B cell (primary cell): ENCODE measurements around the gene KCNN1.

Experiments
- EZH2 ChIP-seq: IDR thresholded peaks from 2 replicates; pipeline ENCODE4 v1.6.1; 2012; ENCODE audit warnings: borderline replicate concordance, low read depth, mild to moderate bottlenecking, moderate library complexity, low read length; ENCODE audit not compliant: insufficient read depth, poor library complexity, severe bottlenecking
- TF ChIP-seq, protein P1 (sequence below): fragments of 200-600 bp; IDR thresholded peaks from one replicate; pipeline ENCODE4 v1.8.0; 2022; ENCODE audit warnings: antibody characterized with exemption, mild to moderate bottlenecking

DNA sequence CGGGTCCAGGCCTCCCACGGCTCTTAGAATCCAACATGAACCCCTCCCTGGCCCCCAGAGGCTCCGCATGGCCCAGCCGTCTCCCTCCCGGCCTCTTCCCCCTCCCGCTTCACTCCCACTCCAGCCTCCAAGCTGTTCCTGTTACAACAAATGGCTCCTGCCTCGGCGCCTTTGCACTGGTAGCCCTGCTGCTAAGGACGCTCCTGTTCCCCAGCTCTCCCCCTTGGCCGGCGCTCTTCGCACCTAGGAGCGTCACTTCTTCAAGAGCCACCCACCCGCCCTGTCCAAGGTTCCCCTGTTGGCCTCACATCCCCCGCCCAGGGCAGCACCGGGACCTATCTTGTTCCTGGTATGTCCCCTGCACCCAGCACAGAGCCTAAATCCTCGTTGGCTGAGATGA is 24.7 kb upstream of the KCNN1 start:
- TF ChIP-seq, protein P1, sequence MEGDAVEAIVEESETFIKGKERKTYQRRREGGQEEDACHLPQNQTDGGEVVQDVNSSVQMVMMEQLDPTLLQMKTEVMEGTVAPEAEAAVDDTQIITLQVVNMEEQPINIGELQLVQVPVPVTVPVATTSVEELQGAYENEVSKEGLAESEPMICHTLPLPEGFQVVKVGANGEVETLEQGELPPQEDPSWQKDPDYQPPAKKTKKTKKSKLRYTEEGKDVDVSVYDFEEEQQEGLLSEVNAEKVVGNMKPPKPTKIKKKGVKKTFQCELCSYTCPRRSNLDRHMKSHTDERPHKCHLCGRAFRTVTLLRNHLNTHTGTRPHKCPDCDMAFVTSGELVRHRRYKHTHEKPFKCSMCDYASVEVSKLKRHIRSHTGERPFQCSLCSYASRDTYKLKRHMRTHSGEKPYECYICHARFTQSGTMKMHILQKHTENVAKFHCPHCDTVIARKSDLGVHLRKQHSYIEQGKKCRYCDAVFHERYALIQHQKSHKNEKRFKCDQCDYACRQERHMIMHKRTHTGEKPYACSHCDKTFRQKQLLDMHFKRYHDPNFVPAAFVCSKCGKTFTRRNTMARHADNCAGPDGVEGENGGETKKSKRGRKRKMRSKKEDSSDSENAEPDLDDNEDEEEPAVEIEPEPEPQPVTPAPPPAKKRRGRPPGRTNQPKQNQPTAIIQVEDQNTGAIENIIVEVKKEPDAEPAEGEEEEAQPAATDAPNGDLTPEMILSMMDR = no peak
- no peak for TF ChIP-seq EZH2
